Activated T-helper 1 cell treated with anti-CD3 and anti-CD28 coated beads, Interleukin-12 subunit alpha, Interleukin-12 subunit beta, Interleukin-2, Interleukin-4 antibody, amounts not matched to agents 30 ng/mL and 10 ng/mL and 1 ng/mL, durations not matched to agents 14 hours and 24 hours and 36 hours (primary cell): ENCODE data around the gene IL17RD. TPM values are rescaled to one million over a fixed set of nuclear protein-coding genes. Genes with fewer than 3 reads are reported as not detected.

Source experiments
- DNase-seq: peaks from one replicate; pipeline ENCODE4 v3.0.0; 2021; ENCODE audit warnings: low spot score
- H3K27ac Mint-ChIP-seq: one replicate; pipeline ENCODE4 v1.8.0; 2021; ENCODE audit warnings: mild to moderate bottlenecking, mixed read lengths
- H3K27me3 Mint-ChIP-seq: one replicate; pipeline ENCODE4 v1.8.0; 2022; ENCODE audit warnings: mild to moderate bottlenecking, moderate library complexity, mixed read lengths; ENCODE audit not compliant: insufficient read depth
- H3K36me3 Mint-ChIP-seq: one replicate; pipeline ENCODE4 v1.8.0; 2021; ENCODE audit warnings: low read depth, mixed read lengths
- H3K4me1 Mint-ChIP-seq: one replicate; pipeline ENCODE4 v1.8.0; 2021; ENCODE audit warnings: low read depth, mixed read lengths
- H3K4me3 Mint-ChIP-seq: one replicate; pipeline ENCODE4 v1.8.0; 2021; ENCODE audit warnings: mild to moderate bottlenecking, moderate library complexity, mixed read lengths
- H3K9me3 Mint-ChIP-seq: one replicate; pipeline ENCODE4 v1.8.0; 2021; ENCODE audit warnings: mixed read lengths
- intact Hi-C: fragments of 100-400 bp; cut with micrococcal nuclease; formaldehyde crosslinking; loops from one replicate; pipeline ENCODE4 v1.15.1; 2024
- total RNA-seq: library from RNA; stranded (reverse); gene quantifications from 2 replicates; pipeline ENCODE4 v1.2.3, GENCODE V29; 2022

Gene IL17RD
- total RNA-seq, 1 donor from 2014 or later = not detected

- H3K4me1 Mint-ChIP-seq = no peaks in the 10 kb centered on the region
- H3K9me3 Mint-ChIP-seq = no peaks in the 10 kb centered on the region
- H3K27me3 Mint-ChIP-seq = peaks cover 9% of the 10 kb centered on the region
- no peak overlapping the region for H3K27ac Mint-ChIP-seq
- H3K4me3 Mint-ChIP-seq = no peak overlapping the region
- intact Hi-C loops = no loop called here
- no peak for DNase-seq
- no peaks in the 10 kb centered on the region for H3K36me3 Mint-ChIP-seq
These were observed 52.9 kb downstream of the IL17RD start for GRCh38 chr3:57112206-57112605.

GRCh38 chr3:57110798-57111197, 54.4 kb downstream of the IL17RD start:
- Mint-ChIP-seq H3K4me1 (no peaks in the 10 kb centered on the region), H3K36me3 (no peaks in the 10 kb centered on the region), H3K9me3 (no peaks in the 10 kb centered on the region), H3K4me3 (no peak overlapping the region), H3K27me3 (peaks cover 7% of the 10 kb centered on the region), H3K27ac (no peak overlapping the region)
- DNase-seq = no peak
- intact Hi-C loops = no loop called here

GRCh38 chr3:57110214-57110613, 54.9 kb downstream of the IL17RD start:
- H3K36me3 Mint-ChIP-seq = no peaks in the 10 kb centered on the region
- H3K27ac Mint-ChIP-seq = no peak overlapping the region
- H3K9me3 Mint-ChIP-seq = no peaks in the 10 kb centered on the region
- no peak overlapping the region for H3K4me3 Mint-ChIP-seq
- H3K27me3 Mint-ChIP-seq = peaks cover 3% of the 10 kb centered on the region
- H3K4me1 Mint-ChIP-seq = no peaks in the 10 kb centered on the region
- DNase-seq = no peak
- intact Hi-C loops = no loop called here

GRCh38 chr3:57109437-57110199, 55.5 kb downstream of the IL17RD start:
- H3K9me3 Mint-ChIP-seq = no peaks in the 10 kb centered on the region
- no peaks in the 10 kb centered on the region for H3K36me3 Mint-ChIP-seq
- H3K4me3 Mint-ChIP-seq = no peak overlapping the region
- intact Hi-C loops = no loop called here
- H3K27ac Mint-ChIP-seq = no peak overlapping the region
- DNase-seq = no peak
- H3K4me1 Mint-ChIP-seq = no peaks in the 10 kb centered on the region
- no peaks in the 10 kb centered on the region for H3K27me3 Mint-ChIP-seq

- intact Hi-C loops = no loop called here
- no peaks in the 10 kb centered on the region for H3K9me3 Mint-ChIP-seq
- no peak overlapping the region for H3K4me3 Mint-ChIP-seq
- no peak for DNase-seq
- H3K4me1 Mint-ChIP-seq = no peaks in the 10 kb centered on the region
- no peak overlapping the region for H3K27ac Mint-ChIP-seq
- no peaks in the 10 kb centered on the region for H3K36me3 Mint-ChIP-seq
- H3K27me3 Mint-ChIP-seq = no peaks in the 10 kb centered on the region
These were observed 56.5 kb downstream of the IL17RD start for GRCh38 chr3:57108684-57109083.

- intact Hi-C loops = no loop called here
- DNase-seq = no peak
- H3K36me3 Mint-ChIP-seq = no peaks in the 10 kb centered on the region
These were observed 59.6 kb downstream of the IL17RD start for GRCh38 chr3:57105585-57105984.

GRCh38 chr3:57100046-57100695, 65.0 kb downstream of the IL17RD start:
- H3K9me3 Mint-ChIP-seq = no peaks in the 10 kb centered on the region
- no peaks in the 10 kb centered on the region for H3K36me3 Mint-ChIP-seq
- intact Hi-C loops = loop anchor here (5.0 kb wide), 2 partner anchors 67 to 127 kb away; partner anchors contain the start of genes APPL1 and IL17RD
- peak; percentile 31 for DNase-seq
- no peak overlapping the region for H3K4me3 Mint-ChIP-seq
- no peaks in the 10 kb centered on the region for H3K4me1 Mint-ChIP-seq
- peaks cover 2% of the 10 kb centered on the region for H3K27me3 Mint-ChIP-seq
- H3K27ac Mint-ChIP-seq = no peak overlapping the region

More at GRCh38 chr3:57105585-57105984, 59.6 kb downstream of the IL17RD start:
- peaks cover 2% of the 10 kb centered on the region for H3K27me3 Mint-ChIP-seq
- H3K4me3 Mint-ChIP-seq = no peak overlapping the region
- H3K27ac Mint-ChIP-seq = no peak overlapping the region
- no peaks in the 10 kb centered on the region for H3K9me3 Mint-ChIP-seq
- H3K4me1 Mint-ChIP-seq = no peaks in the 10 kb centered on the region

GRCh38 chr3:57098418-57099310, 66.5 kb downstream of the IL17RD start:
- no peak for DNase-seq
- H3K36me3 Mint-ChIP-seq = no peaks in the 10 kb centered on the region
- H3K4me1 Mint-ChIP-seq = no peaks in the 10 kb centered on the region
- H3K27me3 Mint-ChIP-seq = peaks cover 5% of the 10 kb centered on the region
- H3K4me3 Mint-ChIP-seq = no peak overlapping the region
- no peak overlapping the region for H3K27ac Mint-ChIP-seq
- no peaks in the 10 kb centered on the region for H3K9me3 Mint-ChIP-seq
- intact Hi-C loops = no loop called here

- intact Hi-C loops = no loop called here
These were observed 67.6 kb downstream of the IL17RD start for GRCh38 chr3:57097536-57097935.

GRCh38 chr3:57095363-57095762, 69.8 kb downstream of the IL17RD start:
- H3K4me3 Mint-ChIP-seq = no peak overlapping the region
- H3K27ac Mint-ChIP-seq = no peak overlapping the region
- no peaks in the 10 kb centered on the region for H3K36me3 Mint-ChIP-seq
- no peaks in the 10 kb centered on the region for H3K9me3 Mint-ChIP-seq
- DNase-seq = no peak
- H3K4me1 Mint-ChIP-seq = no peaks in the 10 kb centered on the region
- peaks cover 2% of the 10 kb centered on the region for H3K27me3 Mint-ChIP-seq
- intact Hi-C loops = no loop called here

More at GRCh38 chr3:57097536-57097935, 67.6 kb downstream of the IL17RD start:
- Mint-ChIP-seq H3K27me3 (peaks cover 5% of the 10 kb centered on the region), H3K4me1 (no peaks in the 10 kb centered on the region), H3K27ac (no peak overlapping the region), H3K4me3 (no peak overlapping the region), H3K36me3 (no peaks in the 10 kb centered on the region), H3K9me3 (no peaks in the 10 kb centered on the region)
- no peak for DNase-seq

- no peak overlapping the region for H3K27ac Mint-ChIP-seq
- no peaks in the 10 kb centered on the region for H3K9me3 Mint-ChIP-seq
- no peaks in the 10 kb centered on the region for H3K36me3 Mint-ChIP-seq
- peaks cover 2% of the 10 kb centered on the region for H3K27me3 Mint-ChIP-seq
- no peaks in the 10 kb centered on the region for H3K4me1 Mint-ChIP-seq
- DNase-seq = no peak
- intact Hi-C loops = no loop called here
- H3K4me3 Mint-ChIP-seq = no peak overlapping the region
These were observed 70.6 kb downstream of the IL17RD start for GRCh38 chr3:57094575-57094974.

- intact Hi-C loops = no loop called here
- H3K27me3 Mint-ChIP-seq = peaks cover 7% of the 10 kb centered on the region
- no peaks in the 10 kb centered on the region for H3K4me1 Mint-ChIP-seq
- no peak for DNase-seq
- no peaks in the 10 kb centered on the region for H3K36me3 Mint-ChIP-seq
- H3K9me3 Mint-ChIP-seq = no peaks in the 10 kb centered on the region
- no peak overlapping the region for H3K27ac Mint-ChIP-seq
- H3K4me3 Mint-ChIP-seq = no peak overlapping the region
These were observed 71.1 kb downstream of the IL17RD start for GRCh38 chr3:57093971-57094535.
